Naive thymus-derived CD4-positive, alpha-beta T cell (primary cell): Measurements from ENCODE around the gene NR3C2. TPM values are rescaled to one million over a fixed set of nuclear protein-coding genes. Genes with fewer than 3 reads are reported as not detected.

ENCODE experiments used
- ATAC-seq: fragments of 150-1000 bp; cut with Tn5 transposase; 2 replicates; pipeline ENCODE4 v1.10.0; 2021; ENCODE audit warnings: mild to moderate bottlenecking, moderate library complexity
- CTCF ChIA-PET: fragments of 350-600 bp; sonication (Branson Sonifier 250); formaldehyde crosslinking; loops from one replicate; lab custom pipeline; 2021; ENCODE audit warnings: antibody characterized with exemption; lab: Charles Lee
- POLR2A ChIA-PET: fragments of 350-600 bp; sonication (Branson Sonifier 250); formaldehyde crosslinking; loops from one replicate; lab custom pipeline; 2021; ENCODE audit warnings: antibody characterized with exemption, inconsistent platforms; lab: Charles Lee
- DNase-seq, 9 donors: peaks; one replicate each; pipeline versions ENCODE4 v3.0.0 to v3.0.0-alpha.2; 2020 to 2022; ENCODE audit warnings: mixed read lengths in 1 of 9
- H3K27ac ChIP-seq: one replicate; pipeline ENCODE4 v1.7.0; 2013; ENCODE audit warnings: mild to moderate bottlenecking, low read depth, low read length, moderate library complexity
- H3K27me3 ChIP-seq, 2 donors: one replicate each; pipeline ENCODE4 v1.7.0; 2013; ENCODE audit warnings: low read length in 2 of 2, mild to moderate bottlenecking in 2 of 2, moderate library complexity in 2 of 2; ENCODE audit not compliant: control insufficient read depth in 2 of 2, insufficient read depth in 2 of 2
- H3K36me3 ChIP-seq, 3 experiments: 1 replicate in 2 of 3; 2 replicates in 1 of 3; pipeline ENCODE4 v1.7.0; 2013; ENCODE audit warnings: low read length in 3 of 3, mild to moderate bottlenecking in 3 of 3, moderate library complexity in 1 of 3; ENCODE audit not compliant: insufficient read depth in 3 of 3, control insufficient read depth in 2 of 3
- H3K4me1 ChIP-seq, 2 donors: one replicate each; pipeline ENCODE4 v1.7.0; 2013; ENCODE audit warnings: low read length in 2 of 2, mild to moderate bottlenecking in 2 of 2, moderate library complexity in 1 of 2; ENCODE audit not compliant: control insufficient read depth in 2 of 2, insufficient read depth in 2 of 2
- H3K4me3 ChIP-seq: 2 replicates; pipeline ENCODE4 v1.7.0; 2013; ENCODE audit warnings: mild to moderate bottlenecking, low read length
- H3K9me3 ChIP-seq, 3 experiments: 1 replicate in 2 of 3; 2 replicates in 1 of 3; pipeline ENCODE4 v1.7.0; 2013; ENCODE audit warnings: low read length in 3 of 3; ENCODE audit not compliant: control insufficient read depth in 2 of 3
- H3K27ac Mint-ChIP-seq, 9 donors: one replicate each; pipeline ENCODE4 v1.8.0; 2020 to 2022; ENCODE audit warnings: mixed read lengths in 9 of 9, mild to moderate bottlenecking in 8 of 9, moderate library complexity in 5 of 9, inconsistent platforms in 2 of 9
- H3K27me3 Mint-ChIP-seq, 5 donors: one replicate each; pipeline ENCODE4 v1.8.0; 2021 to 2022; ENCODE audit warnings: mixed read lengths in 5 of 5, mild to moderate bottlenecking in 1 of 5
- H3K36me3 Mint-ChIP-seq, 5 donors: one replicate each; pipeline ENCODE4 v1.8.0; 2020 to 2022; ENCODE audit warnings: mixed read lengths in 5 of 5, mild to moderate bottlenecking in 3 of 5, inconsistent platforms in 1 of 5
- H3K4me1 Mint-ChIP-seq, 7 donors: one replicate each; pipeline ENCODE4 v1.8.0; 2020 to 2022; ENCODE audit warnings: mixed read lengths in 7 of 7, mild to moderate bottlenecking in 3 of 7, inconsistent platforms in 1 of 7
- H3K4me3 Mint-ChIP-seq, 10 donors: one replicate each; pipeline ENCODE4 v1.8.0; 2020 to 2022; ENCODE audit warnings: mild to moderate bottlenecking in 10 of 10, mixed read lengths in 10 of 10, moderate library complexity in 6 of 10, inconsistent platforms in 2 of 10
- H3K9me3 Mint-ChIP-seq, 11 donors: one replicate each; pipeline ENCODE4 v1.8.0; 2020 to 2022; ENCODE audit warnings: mixed read lengths in 11 of 11, mild to moderate bottlenecking in 4 of 11, inconsistent platforms in 1 of 11, moderate library complexity in 1 of 11
- intact Hi-C, 2 donors: fragments of 100-400 bp; cut with micrococcal nuclease; formaldehyde crosslinking; loops; one replicate each; pipeline ENCODE4 v1.15.1; 2023
- polyA plus RNA-seq, 2 donors: library from polyadenylated mRNA; unstranded; fragments of 300-500 nt; fragmentation: Illumina TruSeq; gene quantifications; one replicate each; pipeline ENCODE4 v1.2.3, GENCODE V29; 2021
- total RNA-seq, 6 experiments: library from RNA in 5 of 6; stranded (reverse) in 5 of 6; gene quantifications; 1 replicate in 5 of 6; 2 replicates in 1 of 6; pipeline ENCODE4 v1.2.3 and lab custom pipeline; 2021 to 2026

Gene NR3C2
- total and polyA plus RNA-seq, 7 experiments from 2014 or later = 2.2 to 55.2 (median 38.6) TPM

GRCh38 chr4:148109216-148109615 is 333.0 kb downstream of the NR3C2 start:
- Mint-ChIP-seq H3K36me3 (peaks cover 0 to 92% (median 60%) of the 10 kb centered on the region in 5 donors), H3K27ac (no peak overlapping the region), H3K4me1 (peaks cover 4 to 57% (median 43%) of the 10 kb centered on the region in 7 donors), H3K9me3 (peaks cover 0 to 5% (median 0%) of the 10 kb centered on the region in 11 donors), H3K4me3 (no peak overlapping the region), H3K27me3 (no peaks in the 10 kb centered on the region)
- ChIA-PET POLR2A (interaction anchor here (0.6 kb wide), 1 partner anchor 49 kb away, joined by 6 read pairs; no protein-coding TSS in a partner anchor), CTCF (no interaction called here)
- Histone ChIP-seq H3K27me3 (no peaks in the 10 kb centered on the region), H3K27ac (no peak overlapping the region), H3K36me3 (peaks cover 0 to 28% (median 0%) of the 10 kb centered on the region in 3 experiments), H3K4me1 (peaks cover 0 to 6% of the 10 kb centered on the region in 2 donors), H3K9me3 (no peaks in the 10 kb centered on the region), H3K4me3 (no peak overlapping the region)
- DNase-seq (no peak), ATAC-seq (no peak)
- intact Hi-C loops = no loop called here

- ChIA-PET CTCF (no interaction called here), POLR2A (no interaction called here)
- peaks cover 0 to 92% (median 59%) of the 10 kb centered on the region in 5 donors for H3K36me3 Mint-ChIP-seq
- Histone ChIP-seq H3K36me3 (peaks cover 0 to 30% (median 0%) of the 10 kb centered on the region in 3 experiments), H3K9me3 (no peaks in the 10 kb centered on the region), H3K4me3 (no peak overlapping the region), H3K27ac (no peak overlapping the region), H3K4me1 (peaks cover 0 to 6% of the 10 kb centered on the region in 2 donors), H3K27me3 (no peaks in the 10 kb centered on the region)
- H3K27ac Mint-ChIP-seq = no peak overlapping the region
- H3K4me1 Mint-ChIP-seq = peaks cover 4 to 56% (median 38%) of the 10 kb centered on the region in 7 donors
- no peak overlapping the region for H3K4me3 Mint-ChIP-seq
- ATAC-seq (no peak), DNase-seq (no peak)
- peaks cover 0 to 5% (median 0%) of the 10 kb centered on the region in 11 donors for H3K9me3 Mint-ChIP-seq
- intact Hi-C loops = no loop called here
- H3K27me3 Mint-ChIP-seq = no peaks in the 10 kb centered on the region
Observed at GRCh38 chr4:148108766-148109165, 333.4 kb downstream of the NR3C2 start.

GRCh38 chr4:148103597-148104355 is 338.4 kb downstream of the NR3C2 start:
- Histone ChIP-seq H3K27me3 (no peaks in the 10 kb centered on the region), H3K36me3 (peaks cover 0 to 27% (median 0%) of the 10 kb centered on the region in 3 experiments), H3K4me1 (no peaks in the 10 kb centered on the region), H3K9me3 (no peaks in the 10 kb centered on the region), H3K27ac (no peak overlapping the region), H3K4me3 (no peak overlapping the region)
- H3K27ac Mint-ChIP-seq = peak overlapping the region in 2 of 9 donors; percentile 12 to 21
- ChIA-PET POLR2A (no interaction called here), CTCF (interaction anchor here (0.5 kb wide), 1 partner anchor 11 kb away, joined by 3 read pairs; no protein-coding TSS in a partner anchor)
- ATAC-seq = no peak
- peaks cover 0 to 84% (median 59%) of the 10 kb centered on the region in 5 donors for H3K36me3 Mint-ChIP-seq
- no peak for DNase-seq
- H3K4me3 Mint-ChIP-seq = no peak overlapping the region
- peaks cover 0 to 48% (median 36%) of the 10 kb centered on the region in 7 donors for H3K4me1 Mint-ChIP-seq
- intact Hi-C loops = no loop called here
- peaks cover 0 to 5% (median 0%) of the 10 kb centered on the region in 11 donors for H3K9me3 Mint-ChIP-seq
- H3K27me3 Mint-ChIP-seq = no peaks in the 10 kb centered on the region

GRCh38 chr4:148101790-148102189 is 340.4 kb downstream of the NR3C2 start:
- no peaks in the 10 kb centered on the region for H3K27me3 Mint-ChIP-seq
- Histone ChIP-seq H3K9me3 (no peaks in the 10 kb centered on the region), H3K4me1 (no peaks in the 10 kb centered on the region), H3K4me3 (no peak overlapping the region), H3K36me3 (peaks cover 0 to 19% (median 0%) of the 10 kb centered on the region in 3 experiments), H3K27ac (no peak overlapping the region), H3K27me3 (no peaks in the 10 kb centered on the region)
- ATAC-seq (no peak), DNase-seq (no peak)
- intact Hi-C loops = no loop called here
- ChIA-PET CTCF (interaction anchor here (0.6 kb wide), 1 partner anchor 32 kb away, joined by 7 read pairs; no protein-coding TSS in a partner anchor), POLR2A (interaction anchor here (0.6 kb wide), 1 partner anchor 345 kb away, joined by 3 read pairs; no protein-coding TSS in a partner anchor)
- peak overlapping the region in 3 of 9 donors; percentile 50 to 81 (median 76) for H3K27ac Mint-ChIP-seq
- peaks cover 0 to 50% (median 35%) of the 10 kb centered on the region in 7 donors for H3K4me1 Mint-ChIP-seq
- no peak overlapping the region for H3K4me3 Mint-ChIP-seq
- H3K9me3 Mint-ChIP-seq = peaks cover 0 to 1% (median 0%) of the 10 kb centered on the region in 11 donors
- H3K36me3 Mint-ChIP-seq = peaks cover 0 to 80% (median 48%) of the 10 kb centered on the region in 5 donors

- DNase-seq (no peak), ATAC-seq (no peak)
- H3K27ac ChIP-seq = no peak overlapping the region
- peaks cover 0 to 51% (median 32%) of the 10 kb centered on the region in 7 donors for H3K4me1 Mint-ChIP-seq
- no peaks in the 10 kb centered on the region for H3K27me3 Mint-ChIP-seq
- H3K4me3 ChIP-seq = no peak overlapping the region
- ChIA-PET POLR2A (interaction anchor here (0.5 to 1.1 kb wide), 3 partner anchors 24 to 307 kb away, joined by 3 to 4 read pairs (median 4); no protein-coding TSS in a partner anchor), CTCF (no interaction called here)
- no peaks in the 10 kb centered on the region for H3K27me3 ChIP-seq
- no peak overlapping the region for H3K4me3 Mint-ChIP-seq
- no peaks in the 10 kb centered on the region for H3K4me1 ChIP-seq
- intact Hi-C loops = no loop called here
- peaks cover 0 to 75% (median 44%) of the 10 kb centered on the region in 5 donors for H3K36me3 Mint-ChIP-seq
- peaks cover 0 to 1% (median 0%) of the 10 kb centered on the region in 11 donors for H3K9me3 Mint-ChIP-seq
- no peaks in the 10 kb centered on the region for H3K9me3 ChIP-seq
- peak overlapping the region in 2 of 9 donors; percentile 2 to 19 for H3K27ac Mint-ChIP-seq
- peaks cover 0 to 19% (median 0%) of the 10 kb centered on the region in 3 experiments for H3K36me3 ChIP-seq
Observed at GRCh38 chr4:148101235-148101634, 341.0 kb downstream of the NR3C2 start.

- ATAC-seq (no peak), DNase-seq (no peak)
- Mint-ChIP-seq H3K4me1 (peaks cover 0 to 49% (median 20%) of the 10 kb centered on the region in 7 donors), H3K4me3 (no peak overlapping the region), H3K27me3 (no peaks in the 10 kb centered on the region), H3K36me3 (peaks cover 0 to 61% (median 34%) of the 10 kb centered on the region in 5 donors), H3K27ac (peak overlapping the region in 1 of 9 donors; percentile 61), H3K9me3 (no peaks in the 10 kb centered on the region)
- Histone ChIP-seq H3K9me3 (no peaks in the 10 kb centered on the region), H3K36me3 (peaks cover 0 to 8% (median 0%) of the 10 kb centered on the region in 3 experiments), H3K4me1 (no peaks in the 10 kb centered on the region), H3K4me3 (no peak overlapping the region), H3K27me3 (no peaks in the 10 kb centered on the region), H3K27ac (no peak overlapping the region)
- intact Hi-C loops = no loop called here
- CTCF ChIA-PET = interaction anchor here (0.6 kb wide), 1 partner anchor 401 kb away, joined by 4 read pairs; no protein-coding TSS in a partner anchor
- POLR2A ChIA-PET = no interaction called here
Observed at GRCh38 chr4:148097801-148098200, 344.4 kb downstream of the NR3C2 start.
